CD4-positive, alpha-beta memory T cell (primary cell): Measurements from ENCODE around the gene NSUN3. TPM values are rescaled to one million over a fixed set of nuclear protein-coding genes. Genes with fewer than 3 reads are reported as not detected.

Experiments
- CTCF ChIA-PET: fragments of 350-600 bp; sonication (Branson Sonifier 250); formaldehyde crosslinking; loops from one replicate; lab custom pipeline; 2021; ENCODE audit warnings: inconsistent platforms; ENCODE audit not compliant: partially characterized antibody; lab: Charles Lee
- POLR2A ChIA-PET: fragments of 350-600 bp; sonication (Branson Sonifier 250); formaldehyde crosslinking; loops from one replicate; lab custom pipeline; 2021; ENCODE audit not compliant: partially characterized antibody; lab: Charles Lee
- DNase-seq, 5 donors: peaks; one replicate each; pipeline versions ENCODE4 v3.0.0 to v3.0.0-alpha.2; 2020 to 2022; ENCODE audit warnings: mixed read lengths in 1 of 5
- H3K27ac ChIP-seq: one replicate; pipeline ENCODE4 v1.7.0; 2013; ENCODE audit warnings: low read depth, low read length
- H3K27me3 ChIP-seq: 2 replicates; pipeline ENCODE4 v1.7.0; 2013; ENCODE audit warnings: mild to moderate bottlenecking, low read length, moderate library complexity; ENCODE audit not compliant: insufficient read depth
- H3K36me3 ChIP-seq: 2 replicates; pipeline ENCODE4 v1.7.0; 2013; ENCODE audit warnings: mild to moderate bottlenecking, low read length, moderate library complexity; ENCODE audit not compliant: insufficient read depth
- H3K4me1 ChIP-seq: 2 replicates; pipeline ENCODE4 v1.7.0; 2013; ENCODE audit warnings: mild to moderate bottlenecking, low read length, moderate library complexity; ENCODE audit not compliant: insufficient read depth
- H3K4me3 ChIP-seq, 2 donors: one replicate each; pipeline ENCODE4 v1.7.0; 2013; ENCODE audit warnings: low read length in 2 of 2, mild to moderate bottlenecking in 1 of 2
- H3K9me3 ChIP-seq, 2 donors: one replicate each; pipeline ENCODE4 v1.7.0; 2013; ENCODE audit warnings: low read length in 2 of 2, control low read depth in 1 of 2; ENCODE audit not compliant: control insufficient read depth in 1 of 2
- H3K27ac Mint-ChIP-seq, 7 donors: one replicate each; pipeline ENCODE4 v1.8.0; 2020 to 2021; ENCODE audit warnings: mixed read lengths in 7 of 7, mild to moderate bottlenecking in 6 of 7, inconsistent platforms in 3 of 7, moderate library complexity in 3 of 7
- H3K27me3 Mint-ChIP-seq, 2 donors: one replicate each; pipeline ENCODE4 v1.8.0; 2020 to 2021; ENCODE audit warnings: mixed read lengths in 2 of 2
- H3K36me3 Mint-ChIP-seq, 2 donors: one replicate each; pipeline ENCODE4 v1.8.0; 2020 to 2021; ENCODE audit warnings: mixed read lengths in 2 of 2, inconsistent platforms in 1 of 2, mild to moderate bottlenecking in 1 of 2
- H3K4me1 Mint-ChIP-seq, 4 donors: one replicate each; pipeline ENCODE4 v1.8.0; 2020 to 2021; ENCODE audit warnings: mixed read lengths in 4 of 4, mild to moderate bottlenecking in 1 of 4
- H3K4me3 Mint-ChIP-seq, 8 donors: one replicate each; pipeline ENCODE4 v1.8.0; 2020 to 2021; ENCODE audit warnings: mixed read lengths in 8 of 8, mild to moderate bottlenecking in 7 of 8, moderate library complexity in 6 of 8, inconsistent platforms in 3 of 8
- H3K9me3 Mint-ChIP-seq, 8 donors: one replicate each; pipeline ENCODE4 v1.8.0; 2020 to 2021; ENCODE audit warnings: mixed read lengths in 8 of 8, mild to moderate bottlenecking in 5 of 8, inconsistent platforms in 3 of 8, moderate library complexity in 1 of 8
- intact Hi-C: fragments of 100-400 bp; cut with micrococcal nuclease; formaldehyde crosslinking; loops from one replicate; pipeline ENCODE4 v1.15.1; 2023
- polyA plus RNA-seq, 2 donors: library from polyadenylated mRNA; unstranded; fragments of 300-500 nt; fragmentation: Illumina TruSeq; gene quantifications; one replicate each; pipeline ENCODE4 v1.2.3, GENCODE V29; 2021
- total RNA-seq, 2 experiments: library from RNA; stranded (reverse); gene quantifications; one replicate each; pipeline ENCODE4 v1.2.3, GENCODE V29; 2021

Gene NSUN3
- total and polyA plus RNA-seq, 4 experiments from 2014 or later, result 10.0 to 23.1 (median 16.2) TPM

GRCh38 chr3:94082391-94082937 lies 19.6 kb downstream of the NSUN3 start:
- H3K36me3 Mint-ChIP-seq, result peaks cover 29 to 42% of the 10 kb centered on the region in 2 donors
- H3K4me3 Mint-ChIP-seq, result no peak overlapping the region
- Histone ChIP-seq H3K9me3 (no peaks in the 10 kb centered on the region), H3K27ac (no peak overlapping the region), H3K36me3 (no peaks in the 10 kb centered on the region), H3K4me1 (peaks cover 26% of the 10 kb centered on the region), H3K4me3 (no peak overlapping the region), H3K27me3 (no peaks in the 10 kb centered on the region)
- intact Hi-C loops, result no loop called here
- ChIA-PET POLR2A (interaction anchor here (4.7 kb wide), 1 partner anchor 20 kb away, joined by 33 read pairs; the partner anchor contains the start of genes DHFR2 and NSUN3), CTCF (interaction anchor here (3.5 kb wide), 1 partner anchor 13 kb away, joined by 28 read pairs; no protein-coding TSS in a partner anchor)
- no peak for DNase-seq
- H3K4me1 Mint-ChIP-seq, result peaks cover 38 to 48% (median 43%) of the 10 kb centered on the region in 4 donors
- no peaks in the 10 kb centered on the region for H3K27me3 Mint-ChIP-seq
- peak overlapping the region in 2 of 7 donors; percentile 17 to 63 for H3K27ac Mint-ChIP-seq
- no peaks in the 10 kb centered on the region for H3K9me3 Mint-ChIP-seq

GRCh38 chr3:94083261-94083660 lies 20.4 kb downstream of the NSUN3 start:
- CTCF ChIA-PET, result no interaction called here
- Histone ChIP-seq H3K9me3 (no peaks in the 10 kb centered on the region), H3K4me3 (no peak overlapping the region), H3K27ac (no peak overlapping the region), H3K36me3 (no peaks in the 10 kb centered on the region), H3K27me3 (no peaks in the 10 kb centered on the region), H3K4me1 (peaks cover 26% of the 10 kb centered on the region)
- H3K27me3 Mint-ChIP-seq, result no peaks in the 10 kb centered on the region
- peaks cover 35 to 46% (median 38%) of the 10 kb centered on the region in 4 donors for H3K4me1 Mint-ChIP-seq
- intact Hi-C loops, result no loop called here
- no peak overlapping the region for H3K4me3 Mint-ChIP-seq
- peaks cover 26 to 46% of the 10 kb centered on the region in 2 donors for H3K36me3 Mint-ChIP-seq
- peak overlapping the region in 3 of 7 donors; percentile 6 to 74 (median 53) for H3K27ac Mint-ChIP-seq
- H3K9me3 Mint-ChIP-seq, result no peaks in the 10 kb centered on the region
- POLR2A ChIA-PET, result interaction anchor here (4.7 kb wide), 1 partner anchor 20 kb away, joined by 33 read pairs; the partner anchor contains the start of genes DHFR2 and NSUN3
- no peak for DNase-seq

GRCh38 chr3:94089126-94089525 lies 26.3 kb downstream of the NSUN3 start:
- H3K27ac Mint-ChIP-seq, result peak overlapping the region in 1 of 7 donors; percentile 51
- intact Hi-C loops, result no loop called here
- Histone ChIP-seq H3K9me3 (no peaks in the 10 kb centered on the region), H3K36me3 (no peaks in the 10 kb centered on the region), H3K27me3 (no peaks in the 10 kb centered on the region), H3K27ac (no peak overlapping the region), H3K4me3 (no peak overlapping the region), H3K4me1 (no peaks in the 10 kb centered on the region)
- no peaks in the 10 kb centered on the region for H3K27me3 Mint-ChIP-seq
- H3K9me3 Mint-ChIP-seq, result no peaks in the 10 kb centered on the region
- H3K4me3 Mint-ChIP-seq, result no peak overlapping the region
- CTCF ChIA-PET, result interaction anchor here (0.7 kb wide), 2 partner anchors 74 to 248 kb away, joined by 4 read pairs; no protein-coding TSS in a partner anchor
- H3K4me1 Mint-ChIP-seq, result peaks cover 0 to 8% (median 5%) of the 10 kb centered on the region in 4 donors
- POLR2A ChIA-PET, result no interaction called here
- H3K36me3 Mint-ChIP-seq, result peaks cover 46 to 63% of the 10 kb centered on the region in 2 donors
- DNase-seq, result no peak

- CTCF ChIA-PET, result no interaction called here
Measured at GRCh38 chr3:94092086-94092485, 29.2 kb downstream of the NSUN3 start.

GRCh38 chr3:94093151-94093550 lies 30.3 kb downstream of the NSUN3 start:
- CTCF ChIA-PET, result interaction anchor here (1.2 kb wide), 1 partner anchor 23 kb away, joined by 3 read pairs; no protein-coding TSS in a partner anchor
- Histone ChIP-seq H3K4me1 (no peaks in the 10 kb centered on the region), H3K9me3 (no peaks in the 10 kb centered on the region), H3K27me3 (no peaks in the 10 kb centered on the region), H3K4me3 (no peak overlapping the region), H3K36me3 (peaks cover 11% of the 10 kb centered on the region), H3K27ac (no peak overlapping the region)
- H3K27ac Mint-ChIP-seq, result peak overlapping the region in 1 of 7 donors; percentile 35
- no peak for DNase-seq
- H3K9me3 Mint-ChIP-seq, result no peaks in the 10 kb centered on the region
- H3K27me3 Mint-ChIP-seq, result no peaks in the 10 kb centered on the region
- H3K4me1 Mint-ChIP-seq, result peaks cover 0 to 4% (median 1%) of the 10 kb centered on the region in 4 donors
- intact Hi-C loops, result no loop called here
- no peak overlapping the region for H3K4me3 Mint-ChIP-seq
- POLR2A ChIA-PET, result no interaction called here
- H3K36me3 Mint-ChIP-seq, result peaks cover 60 to 72% of the 10 kb centered on the region in 2 donors

More at GRCh38 chr3:94092086-94092485, 29.2 kb downstream of the NSUN3 start:
- Mint-ChIP-seq H3K36me3 (peaks cover 55 to 69% of the 10 kb centered on the region in 2 donors), H3K4me3 (no peak overlapping the region), H3K9me3 (no peaks in the 10 kb centered on the region), H3K4me1 (peaks cover 0 to 8% (median 5%) of the 10 kb centered on the region in 4 donors), H3K27me3 (no peaks in the 10 kb centered on the region), H3K27ac (peak overlapping the region in 4 of 7 donors; percentile 3 to 41 (median 24))
- intact Hi-C loops, result no loop called here
- H3K9me3 ChIP-seq, result no peaks in the 10 kb centered on the region
- no peak overlapping the region for H3K27ac ChIP-seq
- H3K36me3 ChIP-seq, result peaks cover 8% of the 10 kb centered on the region
- H3K4me1 ChIP-seq, result no peaks in the 10 kb centered on the region
- no peak for DNase-seq
- POLR2A ChIA-PET, result no interaction called here
- H3K4me3 ChIP-seq, result no peak overlapping the region
- H3K27me3 ChIP-seq, result no peaks in the 10 kb centered on the region

- no peaks in the 10 kb centered on the region for H3K9me3 ChIP-seq
- H3K27ac ChIP-seq, result no peak overlapping the region
- no peak overlapping the region for H3K4me3 Mint-ChIP-seq
- DNase-seq, result no peak
- H3K4me1 ChIP-seq, result no peaks in the 10 kb centered on the region
- H3K36me3 Mint-ChIP-seq, result peaks cover 53 to 74% of the 10 kb centered on the region in 2 donors
- H3K4me3 ChIP-seq, result no peak overlapping the region
- peaks cover 23% of the 10 kb centered on the region for H3K36me3 ChIP-seq
- peak overlapping the region in 3 of 7 donors; percentile 14 to 34 (median 24) for H3K27ac Mint-ChIP-seq
- peaks cover 0 to 6% (median under 1%) of the 10 kb centered on the region in 4 donors for H3K4me1 Mint-ChIP-seq
- H3K27me3 Mint-ChIP-seq, result no peaks in the 10 kb centered on the region
- H3K27me3 ChIP-seq, result no peaks in the 10 kb centered on the region
- ChIA-PET POLR2A (no interaction called here), CTCF (no interaction called here)
- intact Hi-C loops, result no loop called here
- no peaks in the 10 kb centered on the region for H3K9me3 Mint-ChIP-seq
Measured at GRCh38 chr3:94095111-94095510, 32.2 kb downstream of the NSUN3 start.

- no peaks in the 10 kb centered on the region for H3K27me3 ChIP-seq
- H3K27ac ChIP-seq, result no peak overlapping the region
- H3K9me3 ChIP-seq, result no peaks in the 10 kb centered on the region
- H3K36me3 Mint-ChIP-seq, result peaks cover 41 to 69% of the 10 kb centered on the region in 2 donors
- peaks cover 26% of the 10 kb centered on the region for H3K36me3 ChIP-seq
- H3K4me3 ChIP-seq, result no peak overlapping the region
- H3K4me1 ChIP-seq, result no peaks in the 10 kb centered on the region
- no peak for DNase-seq
- intact Hi-C loops, result no loop called here
- no peaks in the 10 kb centered on the region for H3K27me3 Mint-ChIP-seq
- H3K4me3 Mint-ChIP-seq, result no peak overlapping the region
- ChIA-PET POLR2A (interaction anchor here (1.5 kb wide), 1 partner anchor 35 kb away, joined by 4 read pairs; the partner anchor contains the start of genes DHFR2 and NSUN3), CTCF (interaction anchor here (0.5 kb wide), 1 partner anchor 100 kb away, joined by 3 read pairs; no protein-coding TSS in a partner anchor)
- H3K27ac Mint-ChIP-seq, result peak overlapping the region in 1 of 7 donors; percentile 48
- H3K4me1 Mint-ChIP-seq, result peaks cover 0 to 4% (median 0%) of the 10 kb centered on the region in 4 donors
- no peaks in the 10 kb centered on the region for H3K9me3 Mint-ChIP-seq
Measured at GRCh38 chr3:94098452-94098851, 35.6 kb downstream of the NSUN3 start.
